Kidney (tissue), 14 donors: ENCODE results near the gene STOML3. TPM values are rescaled to one million over a fixed set of nuclear protein-coding genes. Genes with fewer than 3 reads are reported as not detected.

Experiments used
- DNase-seq, 5 donors: peaks; one replicate each; pipeline ENCODE4 v3.0.0-alpha.2; 2013 to 2020
- FAIRE-seq: peaks from 2 replicates; lab custom pipeline; 2012; peaks lifted over from hg19 to GRCh38; lab: Jason Lieb, UNC
- H3K27ac ChIP-seq, 2 donors: one replicate each; pipeline ENCODE4 v1.7.0; 2013; ENCODE audit warnings: low read depth in 2 of 2, low read length in 2 of 2, inconsistent platforms in 1 of 2
- H3K27me3 ChIP-seq: one replicate; pipeline ENCODE4 v1.7.1; 2013; ENCODE audit warnings: low read length, inconsistent platforms; ENCODE audit not compliant: control insufficient read depth, insufficient read depth
- H3K36me3 ChIP-seq, 3 donors: one replicate each; pipeline versions ENCODE4 v1.7.0 to v1.7.1; 2013; ENCODE audit warnings: low read length in 3 of 3, control low read depth in 1 of 3, inconsistent platforms in 1 of 3; ENCODE audit not compliant: insufficient read depth in 3 of 3, control insufficient read depth in 2 of 3
- H3K4me1 ChIP-seq, 3 donors: one replicate each; pipeline versions ENCODE4 v1.7.0 to v1.7.1; 2013; ENCODE audit warnings: low read length in 3 of 3, inconsistent platforms in 1 of 3, low read depth in 1 of 3; ENCODE audit not compliant: control insufficient read depth in 2 of 3, insufficient read depth in 2 of 3
- H3K4me3 ChIP-seq, 3 donors: one replicate each; pipeline versions ENCODE4 v1.7.0 to v1.8.1; 2013; ENCODE audit warnings: low read length in 3 of 3, control low read depth in 1 of 3, inconsistent platforms in 1 of 3
- H3K9ac ChIP-seq, 3 donors: one replicate each; pipeline versions ENCODE4 v1.7.0 to v1.7.1; 2013; ENCODE audit warnings: low read length in 3 of 3, control low read depth in 1 of 3, inconsistent platforms in 1 of 3
- H3K9me3 ChIP-seq, 3 donors: one replicate each; pipeline versions ENCODE4 v1.7.0 to v1.7.1; 2013; ENCODE audit warnings: low read length in 3 of 3, control low read depth in 1 of 3, inconsistent platforms in 1 of 3; ENCODE audit not compliant: control insufficient read depth in 2 of 3, insufficient read depth in 1 of 3
- CTCF ChIP-seq: IDR thresholded peaks from 3 replicates; pipeline ENCODE4 v1.5.1; 2012; ENCODE audit warnings: mild to moderate bottlenecking, moderate library complexity, borderline replicate concordance; ENCODE audit not compliant: insufficient read depth; ENCODE audit errors: extremely low read depth
- intact Hi-C: fragments of 100-400 bp; cut with DNase I; formaldehyde crosslinking; loops from one replicate; pipeline ENCODE4 v1.11.1; 2022
- polyA plus RNA-seq: library from polyadenylated mRNA; stranded (reverse); fragments of 350-450 nt; fragmentation: Illumina TruSeq; extraction: RNeasy Lipid Tissue Mini Kit (QIAGEN cat#74804); gene quantifications from one replicate; pipeline ENCODE4 v1.2.3, GENCODE V29; 2014; ENCODE audit warnings: low read depth, low replicate concordance; ENCODE audit not compliant: insufficient read depth
- total RNA-seq: library from RNA; stranded (reverse); fragmentation: NEBNext Ultra II Directional; extraction: Animal tissue kit (Norgen Biotek cat#: 25700); gene quantifications from one replicate; pipeline ENCODE4 v1.2.1, GENCODE V29; 2021
- donor health status: control.
- donor health status: control.
- donor health status: control.
- donor health status: control.
- donor health status: control.
- donor health status: DM: yes; HTN: yes; CAD: no.
- donor health status: Normal renal cell carcinoma (clear cell type).

STOML3 gene
- total and polyA plus RNA-seq, 2 donors from 2014 or later = not detected

- H3K36me3 ChIP-seq = no peaks in the 10 kb centered on the region
- TF ChIP-seq CTCF = no peak
- H3K4me3 ChIP-seq = no peak overlapping the region
- no peaks in the 10 kb centered on the region for H3K9me3 ChIP-seq
- FAIRE-seq (no peak), DNase-seq (no peak)
- H3K4me1 ChIP-seq = no peaks in the 10 kb centered on the region
- no peak overlapping the region for H3K27ac ChIP-seq
- H3K9ac ChIP-seq = no peak overlapping the region
- intact Hi-C loops = no loop called here
- no peaks in the 10 kb centered on the region for H3K27me3 ChIP-seq
Observed at GRCh38 chr13:38933786-38934185, 56.8 kb downstream of the STOML3 start.

GRCh38 chr13:38922170-38922569 lies 68.5 kb downstream of the STOML3 start:
- Histone ChIP-seq H3K27me3 (no peaks in the 10 kb centered on the region), H3K36me3 (no peaks in the 10 kb centered on the region), H3K4me1 (no peaks in the 10 kb centered on the region), H3K4me3 (no peak overlapping the region), H3K27ac (no peak overlapping the region), H3K9me3 (no peaks in the 10 kb centered on the region), H3K9ac (no peak overlapping the region)
- no peak for DNase-seq
- intact Hi-C loops = no loop called here
- peak; percentile 55 for FAIRE-seq
- no peak for TF ChIP-seq CTCF

GRCh38 chr13:38921081-38921480 lies 69.5 kb downstream of the STOML3 start:
- no peaks in the 10 kb centered on the region for H3K9me3 ChIP-seq
- TF ChIP-seq CTCF = no peak
- DNase-seq = no peak
- H3K4me3 ChIP-seq = no peak overlapping the region
- FAIRE-seq = no peak
- H3K36me3 ChIP-seq = no peaks in the 10 kb centered on the region
- no peak overlapping the region for H3K27ac ChIP-seq
- H3K9ac ChIP-seq = no peak overlapping the region
- intact Hi-C loops = no loop called here
- no peaks in the 10 kb centered on the region for H3K27me3 ChIP-seq
- no peaks in the 10 kb centered on the region for H3K4me1 ChIP-seq

Other genes with a start within 250 kb of the STOML3 start
- gene PROSER1, start 47.3 kb upstream of the STOML3 start, total RNA-seq = 26.3 TPM
- gene PROSER1, start 47.3 kb upstream of the STOML3 start, polyA plus RNA-seq = 9.0 TPM
- 30.4 TPM for gene NHLRC3, start 47.6 kb upstream of the STOML3 start, total RNA-seq
- 12.6 TPM for gene NHLRC3, start 47.6 kb upstream of the STOML3 start, polyA plus RNA-seq